NCI-H2107 treated with DMSO at 0.1 percent for 48 hours (cell line): ENCODE results near the gene SENP1.

Experiments used
- DNase-seq: peaks from one replicate; lab custom pipeline; 2025; ENCODE audit not compliant: unreplicated experiment; lab: John Stamatoyannopoulos, UW

SENP1 gene

GRCh38 chr12:48019639-48020265 is 86.1 kb downstream of the SENP1 start:
- no peak for DNase-seq

- DNase-seq: no peak
These were observed 87.3 kb downstream of the SENP1 start for GRCh38 chr12:48018618-48018995.

GRCh38 chr12:48017921-48018617 is 87.8 kb downstream of the SENP1 start:
- DNase-seq: no peak

GRCh38 chr12:48017496-48017895 is 88.4 kb downstream of the SENP1 start:
- DNase-seq: no peak

GRCh38 chr12:48016373-48017020 is 89.4 kb downstream of the SENP1 start:
- DNase-seq: no peak

GRCh38 chr12:48015954-48016353 is 89.9 kb downstream of the SENP1 start:
- no peak for DNase-seq

GRCh38 chr12:48015129-48015528 is 90.8 kb downstream of the SENP1 start:
- no peak for DNase-seq

- no peak for DNase-seq
These were observed 92.6 kb downstream of the SENP1 start for GRCh38 chr12:48013287-48013686.

GRCh38 chr12:48012070-48012469 is 93.8 kb downstream of the SENP1 start:
- no peak for DNase-seq

GRCh38 chr12:48010366-48010970 is 95.4 kb downstream of the SENP1 start:
- DNase-seq: no peak

GRCh38 chr12:48009471-48009870 is 96.4 kb downstream of the SENP1 start:
- no peak for DNase-seq

- no peak for DNase-seq
These were observed 96.9 kb downstream of the SENP1 start for GRCh38 chr12:48008950-48009349.

GRCh38 chr12:48008349-48008748 is 97.5 kb downstream of the SENP1 start:
- DNase-seq: no peak

- DNase-seq: no peak
These were observed 98.7 kb downstream of the SENP1 start for GRCh38 chr12:48007206-48007605.

GRCh38 chr12:48005750-48006021 is 100.2 kb downstream of the SENP1 start:
- no peak for DNase-seq

GRCh38 chr12:48005001-48005749 is 100.7 kb downstream of the SENP1 start:
- DNase-seq: no peak

- DNase-seq: no peak
These were observed 101.6 kb downstream of the SENP1 start, which contains the start of gene COL2A1 for GRCh38 chr12:48004053-48004941. Gene COL2A1, minus strand, starts transcription at chr12:48004476. Its CDS starts 155 bp downstream, at chr12:48004321.

- DNase-seq: no peak
These were observed 102.4 kb downstream of the SENP1 start for GRCh38 chr12:48003226-48004052.

- no peak for DNase-seq
These were observed 103.1 kb downstream of the SENP1 start for GRCh38 chr12:48002773-48003218.

GRCh38 chr12:48002414-48002730 is 103.5 kb downstream of the SENP1 start:
- DNase-seq: no peak
